Skin of body (tissue), 1 donor: ENCODE data around the gene E2F6. TPM values are rescaled to one million over a fixed set of nuclear protein-coding genes. Genes with fewer than 3 reads are reported as not detected.

Experiments
- total RNA-seq: library from RNA; depleted of rRNA; stranded (reverse); fragments of >200 nt; gene quantifications from one replicate; pipeline ENCODE4 v1.2.3, GENCODE V29; 2014

Gene E2F6
- total RNA-seq, 1 donor from 2014 or later, result 9.6 TPM

Other genes with a start within 250 kb of the E2F6 start
- 58.0 TPM for gene ROCK2, start 121.5 kb downstream of the E2F6 start, total RNA-seq
- gene GREB1, start 67.9 kb upstream of the E2F6 start, total RNA-seq, result 2.7 TPM
- gene NTSR2, start 204.0 kb upstream of the E2F6 start, total RNA-seq, result 0.10 TPM